HG03354 (cell line): ENCODE results near the gene ATXN7.

Experiments used
- ATAC-seq: cut with Tn5 transposase; IDR thresholded peaks from one replicate; pipeline ENCODE4 v1.9.1; 2021; ENCODE audit warnings: mild to moderate bottlenecking; ENCODE audit not compliant: unreplicated experiment, poor library complexity, severe bottlenecking

Gene ATXN7

GRCh38 chr3:64008017-64008416 is 144.3 kb downstream of the ATXN7 start:
- no peak for ATAC-seq

- no peak for ATAC-seq
Observed at GRCh38 chr3:64008487-64009351, 145.1 kb downstream of the ATXN7 start.

GRCh38 chr3:64009528-64009927 is 145.9 kb downstream of the ATXN7 start:
- ATAC-seq: no peak

GRCh38 chr3:64010199-64010598 is 146.5 kb downstream of the ATXN7 start:
- no peak for ATAC-seq

DNA sequence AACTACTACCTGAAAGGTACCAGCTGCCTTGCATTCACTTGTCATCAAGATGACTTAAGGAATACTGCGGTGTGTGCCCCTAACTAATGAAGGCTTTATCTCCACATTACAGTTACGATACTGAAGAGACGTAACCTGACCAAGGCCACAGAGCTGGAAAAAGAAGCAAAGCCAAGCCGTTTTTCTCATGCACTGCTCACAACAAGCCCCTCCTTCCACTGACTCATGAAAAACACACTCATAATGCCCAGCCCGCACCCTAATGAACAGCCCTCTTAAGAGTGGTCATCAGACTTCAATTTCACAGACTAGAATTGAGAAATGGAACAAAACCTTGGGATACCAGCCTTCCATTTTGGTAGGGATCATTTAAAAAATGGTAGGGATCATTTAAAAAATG is 148.0 kb downstream of the ATXN7 start:
- ATAC-seq: no peak

- ATAC-seq: no peak
Observed at GRCh38 chr3:64016941-64017620, 153.4 kb downstream of the ATXN7 start.

DNA sequence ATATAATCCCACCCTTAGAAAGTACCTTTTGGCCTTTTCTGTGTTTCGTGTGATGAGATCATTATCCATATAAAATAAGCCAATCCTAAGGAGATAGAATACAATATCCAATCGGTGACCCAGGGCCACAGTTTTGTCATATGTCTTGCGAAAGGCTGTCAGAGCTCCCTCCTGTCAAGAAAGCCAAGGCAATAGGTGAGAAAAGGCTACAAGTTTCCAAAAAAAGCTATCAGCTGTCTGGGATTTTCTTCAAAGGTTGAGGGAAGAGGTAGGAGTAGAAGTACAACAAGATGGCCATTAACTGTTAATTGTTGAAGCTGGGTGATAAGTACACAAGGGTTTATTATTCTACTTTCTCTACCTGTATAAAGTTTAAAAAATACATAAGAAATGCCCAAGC is 155.6 kb downstream of the ATXN7 start:
- ATAC-seq: no peak

DNA sequence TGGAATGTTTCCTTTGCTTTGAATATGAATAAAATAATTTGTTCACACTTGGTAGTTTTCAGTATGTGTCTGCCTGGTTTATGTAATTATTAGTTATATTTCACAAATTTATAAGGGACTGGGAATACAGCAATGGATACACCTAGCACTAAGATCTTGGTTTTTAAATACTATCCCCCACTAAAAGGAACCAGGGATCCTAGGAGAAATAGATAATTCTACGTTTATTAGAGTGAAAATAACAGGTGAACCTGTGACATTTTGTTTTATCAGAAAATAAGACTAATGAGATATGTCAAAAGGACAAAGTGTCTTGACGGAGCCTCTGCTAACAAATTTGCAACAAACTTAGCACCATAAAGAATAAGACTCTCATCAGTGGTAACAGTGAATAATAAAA is 156.2 kb downstream of the ATXN7 start:
- no peak for ATAC-seq

GRCh38 chr3:64021922-64022321 is 158.3 kb downstream of the ATXN7 start:
- ATAC-seq: no peak

DNA sequence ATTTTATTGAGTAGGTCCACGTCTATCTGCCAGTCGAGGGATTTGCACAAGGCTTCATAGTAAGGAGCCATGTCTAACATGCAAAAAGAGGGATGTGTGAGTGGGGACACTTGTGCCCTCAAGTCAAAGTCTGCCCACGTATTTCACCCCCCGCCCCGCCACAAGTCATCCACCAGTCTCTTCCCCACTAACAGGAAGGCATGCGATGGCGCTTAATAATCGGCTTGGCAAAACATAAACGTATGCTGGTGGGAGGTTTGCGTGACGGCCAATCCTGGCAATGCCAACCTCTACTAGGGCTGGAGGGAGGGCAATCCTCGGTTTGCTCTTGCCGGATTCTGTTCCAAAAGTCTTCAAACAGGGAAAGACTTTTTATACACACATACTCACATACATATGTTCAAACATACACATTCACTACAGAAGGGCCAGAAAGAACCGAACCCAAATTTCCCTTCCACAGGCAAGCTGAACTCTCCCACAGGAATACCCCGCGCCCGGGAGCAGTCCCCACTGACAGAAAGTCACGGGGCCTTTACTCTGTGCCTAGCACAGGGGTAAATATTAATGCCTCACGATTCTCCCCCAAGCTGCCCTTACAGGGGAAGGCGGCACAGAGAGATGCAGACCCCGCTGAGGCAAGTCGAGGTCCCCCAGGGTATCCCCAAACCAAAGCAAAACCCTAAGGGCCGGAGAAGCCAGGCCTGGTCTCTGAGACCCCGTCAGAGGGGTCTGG is 159.0 kb downstream of the ATXN7 start:
- ATAC-seq: peak; percentile 20

DNA sequence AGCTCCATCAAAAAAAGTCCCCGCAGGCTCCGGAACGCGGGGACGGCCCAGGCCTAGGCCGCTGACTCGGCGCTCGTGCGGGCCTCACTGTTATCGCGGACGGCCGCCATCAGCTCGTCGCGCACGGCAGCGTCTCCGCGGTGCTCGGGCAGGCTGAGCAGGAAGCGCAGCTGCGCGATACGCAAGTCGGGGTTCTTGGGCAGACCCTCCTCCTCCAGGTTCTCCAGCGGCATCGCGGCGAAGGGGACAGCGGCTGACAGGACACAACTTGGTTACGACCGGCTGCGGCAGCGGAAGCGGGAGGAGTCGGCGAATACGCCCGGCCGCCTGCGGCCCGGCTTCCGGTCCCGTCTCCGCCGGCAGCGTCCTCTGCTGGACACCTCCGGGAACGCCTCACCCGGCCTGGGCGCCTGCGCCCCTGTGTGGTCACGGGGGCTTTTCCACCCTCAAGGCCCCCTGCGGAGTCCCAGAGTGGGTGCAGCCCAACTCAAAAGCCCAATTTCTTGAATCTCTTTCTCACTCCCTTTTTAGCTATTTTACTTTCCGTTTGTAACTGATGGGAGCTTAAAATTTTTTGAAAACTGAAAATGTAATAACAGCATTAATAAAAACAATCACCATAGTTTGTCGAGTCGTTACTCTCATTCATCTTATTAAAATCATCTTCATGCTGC is 159.7 kb downstream of the ATXN7 start, which contains the start of gene PSMD6:
Gene PSMD6 (minus strand): TSS at position 308 of the 674 bp plus-strand sequence. CDS start 75 bp downstream, at position 233.
- ATAC-seq: peak; percentile 97

DNA sequence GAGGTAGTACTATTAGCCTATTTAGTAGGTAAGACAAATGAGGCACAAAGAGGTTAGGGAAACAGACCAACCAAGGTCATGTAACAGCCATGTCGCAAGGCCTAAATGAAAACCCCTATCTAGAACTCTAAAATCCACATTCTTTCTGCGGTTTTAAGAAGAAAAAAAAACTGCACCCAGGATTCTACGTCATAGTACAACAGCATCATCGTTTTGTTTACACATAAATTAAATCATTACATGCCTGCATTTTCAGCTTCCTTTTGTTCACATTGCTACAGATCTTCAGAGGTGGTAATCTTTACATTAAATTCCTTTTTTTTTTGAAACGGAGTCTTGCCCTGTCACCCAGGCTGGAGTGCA is 160.2 kb downstream of the ATXN7 start:
- no peak for ATAC-seq

DNA sequence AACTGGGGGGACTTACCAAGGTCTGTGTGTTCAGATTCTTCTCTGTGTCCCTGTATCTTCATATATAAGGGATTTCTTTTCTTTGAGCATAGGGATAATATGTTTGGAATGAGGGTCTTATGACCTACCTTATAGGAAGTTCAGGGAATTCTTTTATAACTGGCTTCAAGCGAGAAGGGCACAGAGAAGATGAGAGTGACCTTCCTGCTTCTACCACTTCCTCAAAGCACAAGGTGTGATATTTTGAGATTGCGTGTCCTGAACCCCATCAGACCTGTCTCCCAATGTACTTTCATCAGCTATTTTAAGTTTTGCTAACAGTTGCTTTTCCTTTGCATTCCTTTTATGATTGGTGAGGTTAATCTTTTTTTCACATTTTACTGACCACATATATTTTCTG is 162.7 kb downstream of the ATXN7 start:
- no peak for ATAC-seq

DNA sequence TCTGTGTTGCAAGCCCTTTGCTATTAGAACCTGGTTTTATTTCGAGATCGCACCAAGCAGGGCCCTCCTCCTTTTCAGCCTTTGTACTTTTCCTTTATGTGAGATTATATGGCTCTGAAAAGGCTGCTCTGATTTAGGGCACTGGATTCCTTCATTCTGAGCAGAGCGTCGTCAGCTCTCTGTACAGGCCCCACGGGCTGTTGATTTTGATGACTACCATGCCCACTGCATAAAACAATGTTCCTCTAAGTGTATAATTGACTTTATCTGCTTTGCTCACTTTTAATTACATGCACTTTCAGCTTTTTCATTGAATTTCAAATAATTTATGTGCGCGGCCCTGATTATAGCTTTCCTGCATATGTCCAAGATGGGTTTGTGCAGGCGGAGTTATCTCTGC is 164.0 kb downstream of the ATXN7 start:
- ATAC-seq: no peak

- no peak for ATAC-seq
Observed at GRCh38 chr3:64028754-64029153, 165.1 kb downstream of the ATXN7 start.

DNA sequence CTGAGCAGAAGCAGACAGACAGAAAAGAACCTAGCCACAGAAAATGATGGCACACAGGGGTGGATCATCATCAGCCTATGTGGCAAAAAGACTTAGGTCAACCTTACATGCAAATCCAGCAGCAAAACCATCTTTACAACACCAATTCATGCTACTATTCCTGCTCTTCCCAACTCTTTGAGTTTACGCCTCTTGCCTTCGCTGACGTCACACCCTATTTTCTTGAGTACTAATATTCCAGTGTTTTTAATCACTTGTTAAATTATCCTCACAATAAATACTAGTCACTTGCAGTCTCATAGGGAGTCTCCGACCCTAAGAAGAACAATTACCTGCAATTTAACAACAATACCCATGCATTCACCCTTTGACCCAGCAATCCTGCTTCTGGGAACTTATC is 165.6 kb downstream of the ATXN7 start:
- no peak for ATAC-seq

DNA sequence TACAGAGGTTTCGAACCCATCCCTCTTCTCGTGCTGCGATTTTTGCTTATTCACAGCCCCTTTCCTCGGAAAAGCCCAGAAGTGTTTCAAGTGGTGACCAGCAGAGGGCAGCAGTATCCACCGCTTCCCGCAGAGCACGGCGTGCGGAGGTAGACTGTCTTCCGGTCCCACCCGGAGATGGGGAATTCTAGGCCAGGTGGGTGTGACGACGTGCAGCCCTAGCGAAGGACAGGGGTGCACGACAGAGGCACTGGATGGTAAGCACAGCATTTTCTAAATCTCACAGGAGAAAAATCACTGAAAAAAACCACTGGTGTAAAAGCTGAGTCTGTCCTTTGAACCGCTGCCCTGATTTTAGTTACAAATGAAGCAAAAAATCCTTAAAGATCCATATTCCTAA is 167.1 kb downstream of the ATXN7 start:
- ATAC-seq: peak; percentile 96

DNA sequence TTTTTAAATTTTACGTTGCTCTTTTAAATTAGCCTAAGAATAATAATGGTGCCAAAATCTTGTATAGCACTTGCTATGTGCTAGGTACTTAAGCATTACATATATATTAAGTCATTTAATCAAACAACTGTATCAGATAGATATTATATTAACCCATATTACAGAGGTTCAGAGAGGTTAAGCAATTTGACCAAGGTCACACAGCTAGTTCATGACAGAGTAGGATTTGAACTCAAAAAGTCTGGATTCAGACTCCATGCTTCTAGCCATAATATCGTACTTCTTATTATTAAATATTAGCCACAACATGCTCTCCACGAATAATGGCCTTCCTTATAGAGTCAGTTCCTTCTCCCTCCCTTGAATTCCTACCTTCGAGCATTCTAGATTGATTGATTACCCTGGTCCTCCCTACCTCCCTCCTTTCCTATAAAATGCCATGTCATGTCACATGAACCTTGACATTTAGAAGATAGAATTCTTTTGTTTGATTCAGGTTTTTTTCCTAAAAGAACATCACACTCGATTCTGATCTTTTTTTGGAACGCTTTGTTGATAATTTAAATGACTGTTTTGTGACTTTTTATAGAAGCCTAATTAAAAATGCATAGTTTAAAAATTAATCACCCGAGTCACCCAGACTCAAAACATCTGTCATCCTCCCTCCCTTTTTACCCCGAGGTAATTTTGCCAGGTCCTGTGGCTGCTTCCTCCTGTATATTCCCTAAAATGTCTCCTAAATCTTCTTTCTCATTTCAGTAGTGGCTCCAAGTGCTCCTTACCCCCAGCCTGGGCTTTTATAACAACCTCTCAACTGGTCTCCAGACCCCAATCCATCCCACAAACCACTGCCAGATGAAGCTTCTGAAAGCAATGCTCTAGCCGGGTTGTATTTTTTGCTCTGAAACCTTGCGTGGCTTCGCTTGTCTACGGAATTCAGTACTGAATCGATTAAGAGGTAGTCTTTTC is 168.2 kb downstream of the ATXN7 start:
- ATAC-seq: no peak

DNA sequence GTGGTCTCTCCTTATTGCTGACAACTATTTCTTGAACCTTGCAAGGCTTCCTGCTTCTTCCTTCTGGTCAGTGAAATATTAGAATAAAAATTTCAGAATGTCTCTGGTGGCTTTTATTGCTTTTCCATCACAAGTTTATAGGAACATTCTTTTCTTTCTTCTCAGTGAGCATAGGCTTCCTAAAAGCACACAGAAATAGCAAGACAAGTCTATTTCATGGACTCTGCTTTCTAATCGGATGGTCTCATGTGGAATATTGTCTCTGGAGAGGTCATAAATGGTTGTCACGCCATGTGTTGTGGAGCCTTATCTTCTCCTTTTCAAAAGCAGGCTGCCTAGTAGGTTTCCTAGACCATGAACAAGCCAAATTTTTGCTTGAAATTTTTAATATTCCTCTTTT is 169.4 kb downstream of the ATXN7 start:
- no peak for ATAC-seq
